Left hindlimb (tissue), 1 donor: ENCODE results near the gene LARP1.
"Not testable (repeated sequence)": the region's sequence is repeated elsewhere in the genome, so short reads cannot be mapped to it uniquely, and the experiment has no call there.

Experiments
- DNase-seq: peaks from one replicate; pipeline ENCODE4 v3.0.0-alpha.2; 2018

Gene LARP1

DNA sequence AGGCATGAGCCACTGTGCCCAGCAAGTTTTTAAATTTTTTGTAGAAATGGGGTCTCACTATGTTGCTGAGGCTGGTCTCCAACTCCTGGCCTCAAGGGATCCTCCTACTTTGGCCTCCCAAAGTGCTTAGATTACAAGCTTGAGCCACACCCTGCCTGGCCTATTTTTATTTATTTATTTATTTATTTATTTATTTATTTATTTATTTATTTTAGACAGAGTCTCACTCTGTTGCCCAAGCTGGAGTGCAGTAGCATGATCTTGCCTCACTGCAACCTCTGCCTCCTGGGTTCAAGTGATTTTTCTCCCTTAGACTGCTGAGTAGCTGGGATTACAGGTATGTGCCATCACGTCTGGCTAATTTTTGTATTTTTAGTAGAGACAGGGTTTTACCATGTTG, 18.8 kb upstream of the LARP1 start:
- not testable (repeated sequence) for DNase-seq

DNA sequence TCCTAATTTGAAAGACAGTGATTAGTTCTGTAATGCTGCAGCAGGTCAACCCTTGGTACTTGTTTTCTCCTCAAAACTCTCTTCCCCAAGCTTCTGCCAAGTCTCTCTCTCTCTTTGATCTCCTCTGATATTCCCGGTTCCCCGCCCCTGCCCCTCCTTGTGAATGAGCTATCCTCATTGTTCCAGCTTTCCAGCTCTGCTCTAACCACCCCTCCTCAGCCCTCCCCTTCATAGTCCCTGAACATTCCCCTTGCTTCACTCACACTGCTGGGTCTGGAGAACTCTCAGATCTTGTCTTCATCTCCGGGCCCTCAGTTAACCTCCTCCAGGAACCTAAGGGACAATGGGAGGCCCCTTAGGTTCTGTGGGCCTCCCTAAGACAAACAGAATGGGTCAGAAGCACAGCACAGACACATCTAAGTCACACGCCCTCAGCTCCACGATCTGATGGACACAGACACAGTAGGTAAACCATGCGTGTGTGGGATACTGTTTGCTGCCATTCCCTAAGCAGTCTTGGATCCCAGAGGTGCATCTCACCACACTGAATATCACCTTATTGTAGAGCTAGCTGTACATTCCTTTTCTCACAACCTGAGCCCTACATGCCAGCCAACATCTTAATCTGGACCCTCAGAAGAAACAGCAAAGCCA, 17.4 kb upstream of the LARP1 start:
- no peak for DNase-seq

DNA sequence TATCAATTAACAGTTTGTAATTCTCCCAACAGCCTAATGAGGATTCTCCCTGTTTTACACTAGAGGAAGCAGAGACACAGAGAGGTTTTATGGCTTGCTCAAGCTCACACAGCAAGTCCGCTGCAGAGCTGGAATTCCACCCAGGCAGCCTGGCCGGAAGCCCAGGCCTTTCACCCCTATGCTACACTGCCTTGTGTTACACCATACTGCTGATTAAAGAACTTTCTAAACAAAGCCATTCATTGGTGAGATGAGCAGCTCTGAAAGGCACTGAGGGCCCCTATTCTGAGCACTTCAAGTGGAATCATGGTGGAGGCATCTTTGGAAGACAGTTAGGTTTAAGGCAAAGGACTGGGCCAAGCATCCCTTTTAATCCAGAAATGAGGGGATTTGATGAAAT, 14.7 kb upstream of the LARP1 start:
- peak; percentile 31 for DNase-seq

DNA sequence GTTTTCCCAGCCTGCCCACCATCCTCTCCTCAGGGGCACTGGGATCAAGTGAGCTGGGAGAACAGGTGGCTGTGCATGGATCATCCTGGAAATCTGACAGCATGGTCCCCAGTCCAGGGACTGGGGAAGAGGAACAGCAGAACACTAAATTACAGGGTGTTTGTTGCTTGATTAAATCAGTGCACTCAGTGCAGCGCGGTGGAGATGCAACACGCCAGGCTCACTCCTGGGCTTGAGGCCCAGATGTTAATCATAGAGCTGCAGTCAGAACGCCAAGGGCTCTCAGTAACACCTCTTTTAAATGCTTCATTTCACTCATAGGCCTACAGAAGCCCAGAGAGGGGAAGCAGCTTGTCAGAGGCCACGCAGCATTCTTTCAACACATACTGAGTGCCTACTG, 14.2 kb upstream of the LARP1 start:
- peak; percentile 37 for DNase-seq

DNA sequence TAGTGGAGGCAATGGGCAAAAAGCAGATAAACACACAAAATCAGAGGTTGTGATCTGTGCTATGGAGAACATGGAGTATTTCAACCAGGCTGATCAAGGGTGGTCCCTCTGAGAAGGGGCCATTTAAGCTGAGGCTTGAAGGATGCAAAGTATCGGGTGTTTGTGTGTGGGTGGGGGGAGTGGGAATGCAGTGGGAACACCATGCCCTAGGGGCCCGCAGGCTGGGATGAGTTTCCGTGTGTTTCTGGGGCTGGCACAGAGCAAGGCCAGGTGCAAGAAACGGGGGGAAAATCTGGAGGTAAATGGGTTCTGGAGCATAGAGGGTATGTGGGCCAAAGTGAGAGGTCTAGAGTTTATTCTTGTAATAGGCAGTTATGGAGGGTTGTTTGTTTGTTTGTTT, 13.8 kb upstream of the LARP1 start:
- DNase-seq: no peak

DNA sequence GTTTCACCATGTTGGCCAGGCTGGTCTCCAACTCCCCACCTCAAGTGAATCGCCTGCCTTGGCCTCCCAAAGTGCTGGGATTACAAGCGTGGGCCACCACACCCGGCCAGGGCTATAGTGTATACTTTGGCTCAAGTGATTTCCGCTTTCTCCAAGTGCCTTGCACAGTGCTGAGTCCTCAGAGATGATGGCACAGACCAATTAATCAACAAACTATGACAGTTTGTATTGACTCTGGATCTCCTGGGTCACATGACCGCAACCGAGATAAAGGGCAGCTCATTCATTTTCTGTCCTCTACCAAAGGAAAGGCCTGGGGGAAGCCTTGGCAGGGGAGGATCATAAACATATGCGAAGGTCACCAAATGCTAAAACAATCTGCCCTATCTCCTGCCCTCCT, 11.4 kb upstream of the LARP1 start:
- DNase-seq: no peak

DNA sequence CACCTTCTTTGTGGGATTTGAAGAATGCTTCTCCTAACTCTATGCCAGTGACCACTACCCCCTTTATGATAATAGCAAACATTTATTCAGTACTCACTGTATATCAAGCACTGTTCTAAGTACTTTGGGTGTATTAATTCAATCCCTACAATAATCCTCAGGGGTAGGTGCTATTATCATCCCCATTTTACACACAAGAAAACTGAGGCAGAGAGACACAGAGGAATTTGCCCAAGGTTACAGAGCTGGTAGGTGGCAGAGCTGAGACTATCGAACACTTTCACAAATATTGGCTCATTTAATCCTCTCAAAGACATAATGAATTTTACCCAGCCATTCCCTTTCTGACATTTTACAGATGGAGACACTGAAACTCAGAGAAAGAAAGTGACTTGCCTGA, 9.8 kb upstream of the LARP1 start:
- no peak for DNase-seq

DNA sequence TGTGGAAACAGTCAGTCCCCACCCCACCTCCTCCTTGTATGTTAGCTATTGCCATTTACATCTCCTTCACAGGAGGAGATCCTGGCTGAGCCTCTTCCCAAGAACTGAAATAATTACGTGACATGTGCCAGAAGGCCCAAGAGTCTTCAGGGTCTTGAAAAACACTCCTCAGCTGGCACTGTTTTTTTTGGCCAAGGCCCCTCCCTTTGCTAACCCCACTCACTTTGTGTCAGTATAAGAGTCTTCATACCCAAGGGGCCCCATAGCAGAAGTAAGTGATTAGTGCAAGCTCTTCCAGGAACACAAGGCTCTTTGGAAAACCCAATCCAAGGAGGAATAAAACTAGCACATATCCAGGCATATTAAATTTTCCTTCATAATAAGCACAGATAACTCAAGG, 5.7 kb upstream of the LARP1 start:
- peak; percentile 46 for DNase-seq

DNA sequence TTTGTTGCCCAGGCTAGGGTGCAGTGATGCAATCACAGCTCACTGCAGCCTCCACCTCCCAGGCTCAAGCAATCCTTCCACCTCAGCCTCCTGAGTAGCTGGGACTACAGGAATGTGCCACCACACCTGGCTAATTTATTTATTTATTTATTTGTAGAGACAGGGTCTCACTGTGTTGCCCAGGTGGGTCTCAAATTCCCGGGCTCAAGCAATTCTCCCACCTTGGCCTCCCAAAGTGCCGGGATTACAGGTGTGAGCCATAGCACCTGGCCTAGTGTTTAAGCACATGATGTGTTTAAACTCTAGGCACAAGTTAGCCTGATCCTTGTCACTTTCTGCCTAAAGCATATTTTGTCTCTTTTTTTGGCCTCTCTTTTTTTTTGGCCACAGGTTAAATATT, 4.5 kb upstream of the LARP1 start:
- DNase-seq: not testable (repeated sequence)

DNA sequence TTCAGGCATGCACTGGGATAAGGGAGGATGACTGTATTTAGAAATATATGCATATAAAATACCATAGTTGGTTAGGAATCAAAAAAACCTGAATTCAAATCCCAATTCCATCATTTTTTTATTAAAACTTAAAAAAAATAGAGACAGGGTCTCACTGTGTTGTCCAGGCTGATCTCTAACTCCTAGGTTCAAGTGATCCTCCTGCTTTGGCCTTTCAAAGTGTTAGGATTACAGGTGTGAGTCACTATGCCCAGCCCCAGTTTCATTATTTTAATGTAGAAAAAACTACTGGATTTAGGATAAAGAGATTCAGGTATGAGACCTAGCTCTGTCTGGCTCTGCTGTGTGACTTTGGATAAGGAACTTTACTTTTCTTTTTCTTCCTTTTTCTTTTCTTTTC, 3.3 kb upstream of the LARP1 start:
- DNase-seq: no peak

DNA sequence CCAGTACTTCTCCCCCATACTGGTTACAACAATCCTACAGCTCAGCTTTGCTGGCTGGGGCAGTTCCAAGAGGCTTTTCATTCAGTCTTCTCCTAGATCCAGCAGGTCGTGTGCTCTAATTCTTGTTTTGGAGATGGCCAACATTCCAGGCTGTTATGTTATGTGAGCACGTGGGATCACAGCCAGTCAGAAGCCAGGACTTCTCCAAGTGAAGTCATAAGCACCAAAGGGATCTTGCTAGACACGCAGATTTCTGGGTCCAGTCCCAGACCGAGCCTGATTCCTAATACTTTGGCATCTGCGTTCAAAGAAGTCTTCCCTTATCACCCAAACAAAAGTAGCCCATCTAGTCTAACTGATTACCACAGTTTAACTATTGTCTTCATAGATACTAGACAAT, 1.4 kb upstream of the LARP1 start:
- peak; percentile 83 for DNase-seq

DNA sequence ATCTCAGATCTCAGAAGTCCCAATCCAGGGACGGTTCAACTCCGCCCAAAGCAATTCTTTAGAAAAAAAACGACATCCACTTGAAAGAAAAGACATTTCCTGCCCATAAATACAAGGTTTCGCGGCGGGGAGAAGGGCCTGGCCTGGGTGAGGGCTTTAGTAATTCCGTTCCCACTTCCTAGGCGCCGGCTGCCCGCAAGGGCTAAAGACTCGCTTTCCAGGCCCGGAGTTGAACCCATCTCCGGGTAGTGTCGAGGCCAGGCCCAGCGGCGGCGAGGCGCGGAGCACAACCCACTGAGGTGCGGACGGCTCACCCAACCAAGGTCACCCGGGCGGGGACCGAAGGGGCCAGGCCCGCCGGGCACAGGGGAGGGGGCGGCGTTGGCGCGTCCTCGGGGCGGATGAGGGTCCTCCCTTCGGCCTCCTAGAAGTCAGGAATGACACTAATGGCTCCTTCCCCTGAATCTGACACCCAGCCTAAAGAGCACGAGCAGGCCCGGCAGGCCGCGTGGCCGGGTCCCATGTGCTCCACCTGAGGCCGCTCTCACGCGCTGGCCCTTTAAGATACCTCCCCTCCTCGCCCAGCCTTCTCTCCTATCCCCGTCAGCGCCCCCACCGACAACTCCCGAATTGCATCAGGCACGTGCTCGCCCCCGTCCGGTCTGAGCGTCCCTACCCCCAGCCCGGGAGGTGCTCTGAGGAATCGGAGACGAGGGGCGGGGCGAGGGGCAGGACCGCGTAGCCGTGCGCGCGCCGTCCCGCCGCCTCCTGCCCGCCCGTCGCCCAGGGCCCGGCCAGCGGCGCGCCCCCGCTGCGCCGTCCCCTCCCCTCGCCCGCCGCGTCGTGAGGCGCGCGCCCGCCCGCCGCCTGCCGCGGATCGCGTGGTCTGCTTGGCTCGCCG, 467 bp upstream of the LARP1 start:
- DNase-seq: peak; percentile 100

DNA sequence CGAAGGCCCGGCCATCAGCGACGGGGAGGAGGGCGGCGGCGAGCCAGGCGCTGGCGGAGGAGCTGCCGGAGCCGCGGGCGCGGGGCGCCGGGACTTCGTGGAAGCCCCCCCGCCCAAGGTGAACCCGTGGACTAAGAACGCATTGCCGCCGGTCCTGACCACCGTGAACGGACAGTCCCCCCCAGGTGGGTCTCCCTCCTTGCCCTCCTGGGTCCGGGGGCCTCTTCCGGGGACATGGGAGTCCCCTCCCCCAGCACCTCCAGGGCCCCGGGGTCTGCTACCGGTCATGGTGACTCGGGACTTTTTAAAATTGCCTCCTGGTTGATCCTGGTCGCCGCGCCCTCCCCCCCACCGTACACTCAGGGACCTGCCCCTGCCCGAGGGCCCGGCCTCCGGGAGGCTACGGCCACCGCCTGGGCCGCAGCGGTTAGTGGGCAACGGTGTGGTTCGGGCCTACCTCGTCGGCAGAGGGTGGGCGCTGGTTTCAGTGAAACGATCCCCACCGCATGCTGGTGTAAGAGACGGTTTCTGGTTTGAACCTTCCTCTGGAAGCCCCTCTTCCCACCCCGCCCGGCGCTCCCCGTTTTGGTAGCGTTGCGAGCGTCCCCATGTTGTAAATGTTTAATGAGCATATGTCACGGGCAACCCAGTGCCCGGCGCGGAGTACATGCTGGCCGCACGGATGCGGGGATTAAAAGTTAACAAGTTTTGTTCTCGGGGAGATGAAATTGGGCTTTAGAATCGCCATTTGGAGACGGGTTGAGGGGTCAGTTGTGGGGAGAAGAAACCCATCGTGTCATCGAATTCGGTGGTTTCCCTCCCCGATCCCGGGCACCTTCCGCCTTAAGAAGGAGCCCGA, 1.1 kb downstream of the LARP1 start:
- peak; percentile 61 for DNase-seq

DNA sequence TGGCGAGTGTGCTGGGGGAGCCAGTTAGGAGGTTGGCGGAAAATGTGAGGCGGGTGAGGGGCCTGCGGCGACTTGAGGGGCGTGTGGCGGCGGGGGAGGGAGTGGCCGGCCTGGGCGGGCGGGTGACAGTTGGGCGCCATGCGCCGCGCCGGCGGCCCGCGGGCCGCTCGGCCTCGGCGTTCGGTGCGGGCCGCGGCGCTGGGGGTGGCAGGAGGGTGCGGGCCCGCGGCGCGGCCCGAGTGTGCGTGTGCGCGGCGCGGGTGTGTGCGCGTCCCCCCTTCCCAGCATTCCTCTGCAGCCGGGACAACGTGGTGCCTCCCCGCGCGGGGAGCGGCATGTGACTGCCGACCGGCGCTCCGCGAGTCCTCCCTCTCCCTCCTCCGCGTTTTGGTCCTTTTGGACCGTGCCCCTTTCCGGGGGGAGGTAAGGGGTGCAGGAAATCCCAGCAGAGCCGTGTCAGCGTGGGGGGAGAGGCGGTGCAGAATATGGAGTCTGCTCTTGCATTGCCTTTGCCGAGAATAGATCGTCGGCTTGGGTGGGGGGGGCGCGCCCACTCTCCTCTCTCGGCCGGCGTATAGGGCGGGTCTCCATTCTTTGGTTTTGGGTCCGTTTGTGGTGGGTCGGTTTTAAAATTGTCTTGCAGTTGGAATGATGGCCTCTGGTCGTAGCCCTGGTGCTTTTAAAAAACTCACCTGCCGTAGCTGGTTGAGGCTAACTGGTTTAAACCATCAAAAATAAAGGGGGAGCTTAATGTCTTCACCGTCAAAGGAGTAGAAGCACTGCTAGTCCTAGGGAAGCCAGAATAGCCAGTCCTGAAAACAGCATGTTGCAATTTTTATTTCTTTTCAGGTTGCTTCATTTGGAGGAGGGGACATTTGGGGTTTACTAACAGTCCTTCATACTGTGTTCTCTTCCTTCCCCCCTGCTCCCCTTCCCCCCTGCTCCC, 2.0 kb downstream of the LARP1 start:
- DNase-seq: peak; percentile 57

DNA sequence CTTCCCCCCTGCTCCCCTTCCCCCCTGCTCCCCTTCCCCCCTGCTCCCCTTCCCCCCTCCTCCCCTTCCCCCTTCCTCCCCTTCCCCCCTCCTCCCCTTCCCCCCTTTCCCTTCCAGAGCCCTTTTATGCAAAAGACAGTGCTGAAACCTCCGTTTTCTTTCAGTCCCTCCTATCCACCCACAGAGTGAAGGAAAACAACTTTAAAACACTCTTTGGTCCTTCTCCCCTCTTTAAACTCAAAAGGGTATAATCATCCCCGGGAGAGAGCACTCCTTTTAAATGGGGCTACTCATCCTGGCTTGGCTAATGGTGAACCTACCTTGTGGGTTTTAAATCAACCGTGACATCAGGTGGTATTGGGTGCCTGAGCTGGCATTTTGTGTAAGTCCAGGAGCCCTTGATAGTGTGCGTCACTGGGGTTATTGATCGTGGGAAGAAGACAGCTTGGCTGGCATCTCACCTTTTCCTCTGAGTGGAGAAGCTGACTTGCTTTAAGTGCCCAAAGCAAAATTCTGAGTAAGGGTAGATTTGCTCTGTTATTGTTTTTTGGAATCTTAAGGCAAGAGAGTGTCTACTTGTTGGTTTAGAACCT, 2.7 kb downstream of the LARP1 start:
- DNase-seq: no peak

DNA sequence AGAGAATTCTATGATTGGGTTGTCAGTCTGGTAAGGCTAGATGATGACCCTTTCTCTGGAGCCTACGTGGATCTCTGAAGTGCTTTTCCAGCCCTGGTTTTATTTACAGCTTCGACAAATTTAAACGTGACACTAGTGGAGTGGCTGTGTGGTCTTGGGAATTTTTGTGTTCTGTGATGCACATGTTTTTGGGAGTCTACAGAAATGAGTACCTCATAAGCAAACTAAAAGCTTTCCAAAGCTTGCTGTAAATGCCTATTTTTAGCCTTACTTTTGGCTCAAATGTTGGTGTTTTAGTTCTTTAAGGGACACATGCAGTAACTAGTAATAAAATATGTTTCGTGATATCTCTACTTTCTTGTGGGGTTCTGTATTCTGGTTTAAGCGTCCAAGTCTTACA, 3.3 kb downstream of the LARP1 start:
- no peak for DNase-seq

DNA sequence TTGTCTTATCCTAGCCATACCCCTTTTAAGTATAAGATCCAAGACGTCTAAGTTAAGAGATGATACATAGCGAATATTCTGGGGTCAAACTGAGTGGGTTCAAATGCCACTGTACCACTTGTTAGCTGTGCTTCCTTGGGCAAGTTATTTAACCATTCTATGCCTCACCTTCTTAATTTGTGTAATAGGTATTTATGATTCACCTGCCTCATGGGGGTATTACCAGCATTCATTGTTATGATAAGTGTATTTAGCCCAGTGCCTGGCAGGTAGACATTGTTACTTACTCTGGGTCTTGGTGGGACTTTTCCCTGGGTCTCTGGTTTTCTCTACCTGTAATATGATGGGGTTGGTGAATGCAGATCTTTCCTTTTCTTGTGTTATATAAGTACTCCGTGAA, 3.8 kb downstream of the LARP1 start:
- DNase-seq: no peak

DNA sequence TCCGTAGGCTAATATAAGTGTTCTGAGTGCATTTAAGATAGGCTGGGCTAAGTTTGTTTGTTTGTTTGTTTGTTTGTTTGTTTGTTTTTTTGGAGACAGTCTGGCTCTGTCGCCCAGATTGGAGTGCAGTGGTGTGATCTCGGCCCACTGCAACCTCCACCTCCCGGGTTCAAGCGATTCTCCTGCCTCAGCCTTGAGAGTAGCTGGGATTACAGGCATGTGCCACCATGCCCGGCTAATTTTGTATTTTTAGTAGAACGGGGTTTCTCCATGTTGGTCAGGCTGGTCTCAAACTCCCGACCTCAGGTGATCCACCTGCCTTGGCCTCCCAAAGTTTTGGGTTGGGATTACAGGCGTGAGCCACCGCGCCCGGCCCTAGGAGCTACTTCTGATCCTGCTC, 4.7 kb downstream of the LARP1 start:
- not testable (repeated sequence) for DNase-seq

DNA sequence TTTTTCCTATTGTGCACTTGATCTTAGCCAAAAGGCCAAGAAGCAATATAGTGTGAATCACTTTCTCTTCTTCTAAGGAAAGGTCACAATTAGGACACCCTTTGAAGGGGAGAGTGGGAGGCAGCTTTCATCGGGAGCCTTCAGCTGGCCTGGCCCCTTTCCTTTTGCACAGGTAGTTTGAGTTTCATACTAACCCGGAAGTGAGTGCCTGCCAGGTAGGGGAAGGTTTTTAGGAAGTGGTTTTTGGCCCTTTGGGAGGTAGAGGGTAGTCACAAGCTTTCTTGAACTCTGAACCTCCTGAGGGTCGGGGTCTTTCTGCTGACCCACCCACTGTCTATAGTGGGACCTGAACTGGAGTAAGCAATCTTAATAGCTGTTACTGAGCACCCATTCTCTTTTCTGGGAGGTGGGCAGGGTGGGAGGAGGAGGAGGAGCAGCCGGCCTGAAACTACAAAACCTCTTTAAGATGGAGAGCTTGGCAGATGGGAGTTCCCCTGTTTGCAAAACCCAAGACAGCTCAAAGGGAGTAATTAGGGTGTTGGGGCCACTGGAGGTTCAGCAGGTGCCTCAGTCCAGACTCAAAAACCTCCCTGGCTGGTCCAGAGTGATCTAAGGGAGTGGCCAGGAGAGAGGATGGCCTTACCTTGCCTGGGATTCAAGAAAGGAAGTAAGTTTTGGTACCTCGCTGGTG, 6.0 kb downstream of the LARP1 start:
- no peak for DNase-seq

DNA sequence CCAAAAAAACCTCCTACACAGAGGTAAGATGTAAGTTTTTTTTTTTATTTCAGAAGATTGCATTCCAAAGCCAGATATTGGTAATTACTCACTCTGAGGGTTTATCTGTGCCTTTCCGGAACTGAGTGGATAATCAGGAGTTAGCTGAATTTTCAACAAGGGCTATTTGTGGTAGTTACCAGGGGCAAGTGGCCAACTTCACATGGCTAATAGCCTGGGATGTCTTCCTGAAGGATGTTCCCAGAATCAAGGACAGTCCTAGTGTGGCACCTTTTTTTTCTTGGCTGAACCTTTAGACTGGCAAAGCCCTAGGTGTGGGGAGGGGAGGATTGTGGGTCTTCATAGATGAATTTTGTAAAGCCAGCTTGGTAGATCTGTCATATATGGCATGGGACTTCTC, 7.1 kb downstream of the LARP1 start:
- no peak for DNase-seq

DNA sequence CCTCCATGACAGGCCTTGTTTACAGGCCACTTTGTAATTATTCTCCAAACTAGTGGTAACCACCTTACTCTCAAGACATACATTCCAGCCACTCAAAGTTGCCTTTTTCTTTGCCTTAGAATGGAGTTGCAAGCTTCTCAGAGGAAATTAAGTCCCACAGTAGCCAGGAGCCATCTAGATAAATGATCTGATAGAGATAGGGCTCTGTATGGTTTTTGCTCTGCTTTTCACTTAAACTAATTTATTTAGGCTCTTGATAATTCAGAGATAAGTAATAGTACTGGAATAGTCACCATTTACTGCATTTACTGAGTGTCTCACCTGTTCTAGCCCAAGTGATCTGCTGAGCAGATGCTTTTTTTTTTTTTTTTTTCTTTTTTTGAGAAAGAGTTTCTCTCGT, 7.5 kb downstream of the LARP1 start:
- no peak for DNase-seq
